NCI-H345 (cell line): ENCODE results near the gene TM4SF5.

ENCODE experiments used
- DNase-seq: peaks from one replicate; lab custom pipeline; 2025; lab: John Stamatoyannopoulos, UW

The TM4SF5 gene

GRCh38 chr17:4747847-4748246 lies 23.8 kb upstream of the TM4SF5 start:
- DNase-seq = no peak

GRCh38 chr17:4748686-4749085 lies 23.0 kb upstream of the TM4SF5 start:
- no peak for DNase-seq

- DNase-seq = no peak
Observed at GRCh38 chr17:4750606-4751005, 21.1 kb upstream of the TM4SF5 start.

GRCh38 chr17:4751932-4752331 lies 19.8 kb upstream of the TM4SF5 start:
- no peak for DNase-seq

GRCh38 chr17:4753392-4753791 lies 18.3 kb upstream of the TM4SF5 start:
- no peak for DNase-seq

- no peak for DNase-seq
Observed at GRCh38 chr17:4759776-4760236, 11.9 kb upstream of the TM4SF5 start.

GRCh38 chr17:4764595-4764994 lies 7.1 kb upstream of the TM4SF5 start:
- no peak for DNase-seq

GRCh38 chr17:4766201-4766600 lies 5.5 kb upstream of the TM4SF5 start:
- no peak for DNase-seq

- no peak for DNase-seq
Observed at GRCh38 chr17:4766723-4767122, 5.0 kb upstream of the TM4SF5 start.

GRCh38 chr17:4768298-4768697 lies 3.4 kb upstream of the TM4SF5 start:
- no peak for DNase-seq

- no peak for DNase-seq
Observed at GRCh38 chr17:4769628-4770027, 2.1 kb upstream of the TM4SF5 start.

GRCh38 chr17:4772235-4772613 lies 538 bp downstream of the TM4SF5 start:
- no peak for DNase-seq

- no peak for DNase-seq
Observed at GRCh38 chr17:4777969-4778760, 6.5 kb downstream of the TM4SF5 start.

GRCh38 chr17:4780325-4780955 lies 8.8 kb downstream of the TM4SF5 start:
- no peak for DNase-seq

- no peak for DNase-seq
Observed at GRCh38 chr17:4782652-4783051, 11.0 kb downstream of the TM4SF5 start.

- no peak for DNase-seq
Observed at GRCh38 chr17:4785311-4786105, 13.8 kb downstream of the TM4SF5 start.

- DNase-seq = no peak
Observed at GRCh38 chr17:4786106-4786511, 14.4 kb downstream of the TM4SF5 start, which contains the start of gene VMO1. VMO1 (minus strand) TSS chr17:4786364; CDS start chr17:4786352, 12 bp downstream.

- no peak for DNase-seq
Observed at GRCh38 chr17:4786516-4786915, 14.8 kb downstream of the TM4SF5 start.

- DNase-seq = no peak
Observed at GRCh38 chr17:4788159-4788806, 16.6 kb downstream of the TM4SF5 start.

GRCh38 chr17:4788807-4789700 lies 17.4 kb downstream of the TM4SF5 start, which contains the start of gene GLTPD2:
GLTPD2 (plus strand) TSS chr17:4788964; CDS start chr17:4789012, 48 bp downstream.
- no peak for DNase-seq

- no peak for DNase-seq
Observed at GRCh38 chr17:4789701-4789950, 17.9 kb downstream of the TM4SF5 start.
